K562 (cell line): Measurements from ENCODE around the gene ZBTB46. TPM values are rescaled to one million over a fixed set of nuclear protein-coding genes. Genes with fewer than 3 reads are reported as not detected.
"Not testable (repeated sequence)": the region's sequence is repeated elsewhere in the genome, so short reads cannot be mapped to it uniquely, and the experiment has no call there.

Experiments used
- ATAC-seq: fragments of 200-7000 bp; cut with Tn5 transposase; 3 replicates; pipeline ENCODE4 v1.9.1; 2020; ENCODE audit warnings: moderate library complexity
- BruUV-seq: library from RNA; stranded (reverse); fragments of 400-500 nt; replicated peaks from 2 replicates; lab custom pipeline; 2021; lab: Mats Ljungman, UMichigan
- CTCF ChIA-PET: fragments of 300-600 bp; formaldehyde crosslinking; extraction: SDS; loops from one replicate; lab custom pipeline; 2021; ENCODE audit warnings: low intra/inter-chr PET ratio; lab: Yijun Ruan, JAX
- POLR2A ChIA-PET: fragments of 300-600, 350-650 bp; sonication (Branson Sonifier 250); formaldehyde crosslinking; extraction: SDS; loops from one replicate; lab custom pipeline; 2021; ENCODE audit warnings: antibody characterized with exemption, inconsistent platforms; lab: Yijun Ruan, JAX
- DNase-seq, 4 experiments: peaks; one replicate each; pipeline versions ENCODE4 v3.0.0 to v3.0.0-alpha.2; 2011 to 2018; ENCODE audit warnings: low spot score in 3 of 4, mixed read lengths in 3 of 4; ENCODE audit errors: extremely low read depth in 1 of 4
- FAIRE-seq: peaks from 2 replicates; lab custom pipeline; 2011; peaks lifted over from hg19 to GRCh38; lab: Jason Lieb, UNC
- H2AFZ ChIP-seq: 2 replicates; pipeline ENCODE4 v1.6.0; 2011; ENCODE audit warnings: low read depth, low read length, control low read depth, inconsistent platforms
- H3K27ac ChIP-seq: fragments of 200-600 bp; 3 replicates; pipeline ENCODE4 v1.8.0; 2011; ENCODE audit warnings: low read depth, mild to moderate bottlenecking, control low read depth, inconsistent platforms, low read length, moderate library complexity, mixed read lengths; ENCODE audit errors: extremely low read depth
- H3K27me3 ChIP-seq, 2 experiments: fragments of 300-600 bp in 1 of 2; 2 replicates in 1 of 2; 3 replicates in 1 of 2; pipeline versions ENCODE4 v1.6.0 to v1.8.0; 2011; ENCODE audit warnings: inconsistent platforms in 2 of 2, low read length in 2 of 2, mild to moderate bottlenecking in 1 of 2, mixed read lengths in 1 of 2, moderate library complexity in 1 of 2; ENCODE audit not compliant: control insufficient read depth in 2 of 2, insufficient read depth in 2 of 2
- H3K36me3 ChIP-seq: fragments of 300-600 bp; 3 replicates; pipeline ENCODE4 v1.8.0; 2011; ENCODE audit warnings: mild to moderate bottlenecking, low read length, inconsistent platforms; ENCODE audit not compliant: control insufficient read depth, insufficient read depth
- H3K4me1 ChIP-seq, 2 experiments: fragments of 200-600 bp in 1 of 2; replicated peaks in 1 of 2; 2 replicates in 1 of 2; 3 replicates in 1 of 2; pipeline versions ENCODE4 v1.5.1 to v1.8.0; 2011; ENCODE audit warnings: inconsistent platforms in 2 of 2, low read length in 2 of 2, mild to moderate bottlenecking in 1 of 2, mixed read lengths in 1 of 2, moderate library complexity in 1 of 2; ENCODE audit not compliant: control insufficient read depth in 2 of 2, insufficient read depth in 2 of 2
- H3K4me2 ChIP-seq: 2 replicates; pipeline ENCODE4 v1.6.1; 2011; ENCODE audit warnings: low read length, control low read depth, inconsistent platforms, mixed read lengths; ENCODE audit not compliant: insufficient read depth
- H3K4me3 ChIP-seq: fragments of 200-600 bp; sonication (generic), shearing (Covaris generic); 2 replicates; pipeline ENCODE4 v1.5.1; 2016; ENCODE audit warnings: control low read depth, inconsistent platforms
- H3K79me2 ChIP-seq: fragments of 200-600 bp; 3 replicates; pipeline ENCODE4 v1.8.0; 2011; ENCODE audit warnings: low read length, inconsistent platforms; ENCODE audit not compliant: control insufficient read depth, insufficient read depth
- H3K9ac ChIP-seq, 2 experiments: 2 replicates each; pipeline versions ENCODE4 v1.6.0 to v1.6.1; 2011; ENCODE audit warnings: low read depth in 2 of 2, low read length in 2 of 2, control low read depth in 1 of 2, inconsistent platforms in 1 of 2, mild to moderate bottlenecking in 1 of 2, mixed read lengths in 1 of 2; ENCODE audit not compliant: insufficient read depth in 1 of 2
- H3K9me1 ChIP-seq: one replicate; pipeline ENCODE4 v1.6.0; 2011; ENCODE audit warnings: inconsistent platforms, mild to moderate bottlenecking, low read length, moderate library complexity; ENCODE audit not compliant: control insufficient read depth, insufficient read depth
- H3K9me3 ChIP-seq: replicated peaks from 2 replicates; pipeline ENCODE4 v1.5.1; 2011; ENCODE audit warnings: low read depth, low read length, inconsistent platforms; ENCODE audit not compliant: control insufficient read depth, insufficient read depth
- H4K20me1 ChIP-seq: replicated peaks from 2 replicates; pipeline ENCODE4 v1.6.1; 2011; ENCODE audit warnings: low read length, inconsistent platforms, mixed read lengths; ENCODE audit not compliant: control insufficient read depth, insufficient read depth
- BCOR ChIP-seq: fragments of 450-650 bp; IDR thresholded peaks from 2 replicates; pipeline ENCODE4 v1.6.1; 2016
- KLF6 ChIP-seq: fragments of 250-450 bp; sonication (Bioruptor Pico); IDR thresholded peaks from 2 replicates; pipeline ENCODE4 v1.4.0; 2020; ENCODE audit warnings: mild to moderate bottlenecking, moderate library complexity, borderline replicate concordance
- ZNF146 ChIP-seq: IDR thresholded peaks from one replicate; pipeline ENCODE4 v1.6.1; 2018; ENCODE audit warnings: missing compliant biosample characterization; ENCODE audit not compliant: unreplicated experiment
- WGBS: fragments of 100-300 bp; shearing (Covaris generic); methylation state at CpG from one replicate; pipeline ENCODE4 v1.1.6; 2016; ENCODE audit warnings: low coverage, mixed read lengths; ENCODE audit not compliant: insufficient coverage; ENCODE audit errors: missing lambda C conversion rate; 5-methylcytosine and 5-hydroxymethylcytosine counted together
- in situ Hi-C: fragments of 300-500 bp; cut with MboI; formaldehyde crosslinking; loops from 4 replicates; pipeline ENCODE4 v1.15.0; 2018; ENCODE audit warnings: inconsistent platforms, mixed read lengths
- intact Hi-C: fragments of 100-400 bp; cut with micrococcal nuclease; formaldehyde crosslinking; loops from 2 replicates; pipeline ENCODE4 v1.14.2; 2022
- polyA plus RNA-seq, 8 experiments: library from polyadenylated mRNA; depleted of rRNA in 4 of 8; stranded (reverse) in 5 of 8; unstranded in 3 of 8; fragments of >200 nt; fragmentation: Nextera tagmentation in 2 of 8; fragmentation: Illumina TruSeq in 1 of 8; extraction: Ambion mirVana in 2 of 8; extraction: Trizol in 1 of 8; gene quantifications; 2 replicates each; pipeline versions ENCODE4 v1.2.1 to v1.2.3, GENCODE V29; 2011 to 2014; ENCODE audit warnings: inconsistent platforms in 1 of 8, missing spikeins in 1 of 8
- total RNA-seq, 7 experiments: library from RNA; depleted of rRNA in 6 of 7; stranded (reverse); fragments of >200 nt in 6 of 7; fragmentation: Illumina TruSeq in 2 of 7; extraction: Trizol in 2 of 7; gene quantifications; 2 replicates each; pipeline versions ENCODE4 v1.2.1 to v1.2.3, GENCODE V29; 2011 to 2021; ENCODE audit warnings: low replicate concordance in 1 of 7

Gene ZBTB46
- total and polyA plus RNA-seq, 9 of the 15 experiments (the other 6 are each of a cell fraction or from before 2014, with no cell fraction given) = 0.29 to 4.1 (median 1.1) TPM

DNA sequence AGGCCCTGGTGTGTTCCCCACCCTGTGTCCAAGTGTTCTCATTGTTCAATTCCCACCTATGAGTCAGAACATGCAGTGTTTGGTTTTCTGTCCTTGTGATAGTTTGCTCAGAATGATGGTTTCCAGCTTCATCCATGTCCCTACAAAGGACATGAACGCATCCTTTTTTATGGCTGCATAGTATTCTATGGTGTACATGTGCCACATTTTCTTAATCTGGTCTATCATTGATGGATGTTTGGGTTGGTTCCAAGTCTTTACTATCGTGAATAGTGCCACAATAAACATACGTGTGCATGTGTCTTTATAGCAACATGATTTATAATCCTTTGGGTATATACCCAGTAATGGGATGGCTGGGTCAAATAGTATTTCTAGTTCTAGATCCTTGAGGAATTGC lies 33.9 kb downstream of the ZBTB46 start:
- intact Hi-C loops, ATAC-seq, H3K9me3 ChIP-seq, H3K79me2 ChIP-seq, H3K9me1 ChIP-seq, CTCF ChIA-PET, H3K36me3 ChIP-seq, H4K20me1 ChIP-seq, in situ Hi-C loops, POLR2A ChIA-PET, H3K9ac ChIP-seq, DNase-seq, H3K4me3 ChIP-seq, H2AFZ ChIP-seq, BruUV-seq, H3K27ac ChIP-seq, H3K4me2 ChIP-seq, FAIRE-seq: not testable (repeated sequence)
- TF ChIP-seq BCOR (peak; percentile 63; the same call in 1 of the 2 replicates), ZNF146 (CRISPR knock-in tag) (peak; percentile 80)
- Histone ChIP-seq H3K27me3 (peaks cover 3 to 43% of the 10 kb centered on the region in 2 experiments; a peak in 3 of 5 replicates), H3K4me1 (peaks cover 0 to 31% of the 10 kb centered on the region in 2 experiments; a peak in 2 of 5 replicates)
- WGBS = 30% methylated on average over 3 of the region's 3 CpGs

DNA sequence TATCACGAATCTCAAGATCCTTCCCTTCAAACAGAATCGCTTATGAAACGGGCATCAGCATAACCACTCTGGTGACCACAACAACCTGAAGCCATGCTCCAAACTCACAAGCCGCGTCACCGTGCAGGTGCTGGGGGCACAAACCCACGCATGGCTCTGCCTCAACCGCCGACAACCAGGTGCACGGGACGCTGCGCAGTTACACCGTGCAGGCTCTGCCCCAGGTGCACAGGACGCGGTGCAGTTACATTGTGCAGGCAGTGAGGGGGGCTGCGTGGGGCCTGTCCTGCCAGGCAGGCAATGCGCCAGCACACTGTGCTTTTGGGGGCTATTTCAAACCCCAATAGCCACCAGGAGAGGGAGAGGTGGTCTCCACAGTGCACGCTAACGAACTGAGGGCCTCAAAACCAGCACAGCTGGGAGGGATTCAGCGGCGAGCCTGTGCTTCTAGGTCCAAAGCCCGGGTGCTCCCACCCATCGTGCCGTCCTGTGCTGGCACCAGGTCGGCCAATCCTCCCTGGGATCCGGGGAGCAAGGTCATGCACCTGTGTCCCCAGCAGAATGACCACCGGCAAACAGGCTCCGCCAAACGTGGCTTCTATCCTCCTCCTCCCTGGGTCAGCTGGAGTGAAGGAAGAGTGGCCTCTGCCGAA lies 35.8 kb downstream of the ZBTB46 start:
- Histone ChIP-seq H3K9me3 (no peaks in the 10 kb centered on the region; the same call in 1 of the 2 replicates), H3K36me3 (no peaks in the 10 kb centered on the region), H3K9me1 (no peaks in the 10 kb centered on the region), H3K4me3 (no peak overlapping the region), H3K4me2 (no peak overlapping the region), H2AFZ (no peak overlapping the region), H3K4me1 (peaks cover 3 to 41% of the 10 kb centered on the region in 2 experiments; a peak in 3 of 5 replicates), H3K27me3 (peaks cover 3 to 51% of the 10 kb centered on the region in 2 experiments; a peak in 3 of 5 replicates), H3K79me2 (no peaks in the 10 kb centered on the region), H3K9ac (peak overlapping the region in 1 of 2 experiments; percentile 23; a peak in 1 of 4 replicates), H4K20me1 (no peaks in the 10 kb centered on the region), H3K27ac (no peak overlapping the region)
- intact Hi-C loops = no loop called here
- ChIA-PET POLR2A (no interaction called here), CTCF (no interaction called here)
- no peak for TF ChIP-seq KLF6 (CRISPR knock-in tag)
- DNase-seq = no peak
- no peak for FAIRE-seq
- 44% methylated on average over 29 of the region's 30 CpGs for WGBS
- in situ Hi-C loops = no loop called here
- no peak for ATAC-seq
- BruUV-seq = no TSS peak
